DMS153 treated with DMSO at 0.1 percent for 48 hours (cell line): ENCODE data around the gene GATA2.

Source experiments
- DNase-seq: peaks from one replicate; lab custom pipeline; 2025; ENCODE audit not compliant: unreplicated experiment; lab: John Stamatoyannopoulos, UW

The GATA2 gene

GRCh38 chr3:128492671-128493569, at the start of gene GATA2:
Gene GATA2, minus strand, starts transcription at chr3:128493201. Its CDS starts 6,170 bp downstream, at chr3:128487031.
- no peak for DNase-seq

GRCh38 chr3:128541246-128541645, 48.2 kb upstream of the GATA2 start:
- DNase-seq: no peak

- DNase-seq: no peak
Observed at GRCh38 chr3:128539376-128539775, 46.4 kb upstream of the GATA2 start.

DNA sequence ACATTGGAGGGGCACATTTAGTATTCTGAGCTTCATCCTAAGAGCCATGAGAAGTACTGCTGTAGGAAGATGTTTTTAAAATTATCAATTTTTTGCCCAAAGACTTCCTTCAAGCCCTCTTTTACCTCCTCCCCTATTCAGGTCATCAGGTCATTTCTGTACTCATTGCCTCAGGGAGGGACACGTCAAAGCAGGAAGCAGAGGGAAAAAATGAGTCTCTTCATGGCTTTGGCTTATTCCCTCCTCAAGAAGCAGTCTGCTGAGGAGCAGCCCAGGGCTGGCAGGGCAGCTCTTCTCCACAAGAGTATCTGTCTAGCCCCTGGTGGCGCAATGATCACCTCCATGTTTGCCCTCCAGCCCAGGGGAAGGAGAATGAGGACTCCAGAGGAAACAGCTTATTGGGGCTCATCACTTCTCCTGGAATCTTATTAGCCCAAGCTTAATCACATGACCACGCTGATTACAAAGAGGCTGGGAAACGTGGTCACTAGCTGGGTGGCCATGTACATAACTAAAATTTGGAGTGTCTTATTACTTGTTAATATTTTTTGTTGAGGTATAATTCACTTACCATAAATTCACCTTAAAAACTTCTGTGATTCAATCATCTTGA, 44.2 kb upstream of the GATA2 start:
- DNase-seq: no peak

DNA sequence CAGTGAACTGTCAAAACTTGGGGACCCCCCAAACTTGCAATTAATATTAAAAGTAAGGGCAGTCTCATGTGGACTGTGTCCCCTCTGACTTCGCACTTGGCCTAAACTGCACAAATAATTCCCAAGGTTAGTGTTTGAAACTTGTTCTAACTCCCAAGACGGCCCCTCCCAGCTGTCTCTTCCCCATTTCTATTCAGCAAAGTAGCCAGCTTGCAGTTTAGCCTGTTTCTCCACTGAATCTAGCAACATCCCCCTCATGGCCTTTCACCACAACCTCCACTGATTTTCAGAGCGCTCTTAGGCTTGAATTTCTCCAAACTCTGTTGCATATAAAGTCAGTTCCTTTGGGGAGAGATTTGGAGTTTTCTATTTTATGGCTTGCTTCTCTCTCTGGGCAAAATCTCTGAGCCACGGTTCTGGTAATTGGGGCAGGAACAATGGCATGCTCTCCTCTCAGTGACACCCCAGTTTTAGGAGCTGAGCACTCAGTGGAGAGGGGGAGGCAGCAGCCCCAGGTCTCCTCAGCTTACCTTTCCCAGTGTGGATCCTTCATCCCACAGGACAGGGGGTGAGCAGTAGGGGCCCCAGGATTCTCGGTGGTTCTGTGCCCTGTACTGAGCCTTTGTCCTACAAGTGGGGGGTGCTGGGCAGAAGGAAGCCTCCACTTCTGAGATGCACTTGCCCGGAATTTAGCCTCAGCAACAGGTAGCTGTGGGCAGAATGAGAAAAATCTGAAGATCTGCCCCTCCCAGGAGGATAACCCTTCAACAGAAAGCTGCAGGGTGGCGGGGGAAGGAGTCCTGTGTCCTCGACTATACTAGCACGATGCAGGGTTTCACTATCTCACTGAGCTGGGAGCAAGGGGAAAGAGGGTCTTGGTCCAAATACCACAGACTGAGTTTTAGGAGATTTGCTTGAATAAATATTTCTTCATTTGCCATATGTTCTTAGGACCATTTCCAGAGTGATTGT, 39.3 kb upstream of the GATA2 start:
- DNase-seq: no peak

- no peak for DNase-seq
Observed at GRCh38 chr3:128524374-128525299, 31.6 kb upstream of the GATA2 start.

DNA sequence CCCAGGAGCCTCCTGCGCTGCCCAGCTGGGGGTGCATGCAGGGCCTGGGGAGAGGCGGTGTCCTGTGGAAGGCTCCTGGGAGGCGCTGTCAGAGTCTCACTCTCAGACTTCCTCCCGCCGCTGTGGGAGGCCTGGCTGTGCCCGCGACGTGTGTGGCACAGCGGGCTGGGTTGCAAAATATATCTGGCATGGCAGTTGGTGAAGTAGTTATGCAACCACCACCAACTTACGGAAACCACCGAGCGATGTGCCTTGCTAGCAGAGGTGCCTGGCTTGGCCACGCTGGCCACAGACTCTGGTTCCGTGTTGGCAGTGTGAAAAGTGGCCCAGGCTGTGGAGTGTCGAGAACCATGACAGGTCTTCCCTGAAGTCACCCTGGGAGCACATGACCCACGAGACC, 30.6 kb upstream of the GATA2 start:
- no peak for DNase-seq

- no peak for DNase-seq
Observed at GRCh38 chr3:128521715-128522114, 28.7 kb upstream of the GATA2 start.

- DNase-seq: no peak
Observed at GRCh38 chr3:128518587-128519490, 25.8 kb upstream of the GATA2 start.

DNA sequence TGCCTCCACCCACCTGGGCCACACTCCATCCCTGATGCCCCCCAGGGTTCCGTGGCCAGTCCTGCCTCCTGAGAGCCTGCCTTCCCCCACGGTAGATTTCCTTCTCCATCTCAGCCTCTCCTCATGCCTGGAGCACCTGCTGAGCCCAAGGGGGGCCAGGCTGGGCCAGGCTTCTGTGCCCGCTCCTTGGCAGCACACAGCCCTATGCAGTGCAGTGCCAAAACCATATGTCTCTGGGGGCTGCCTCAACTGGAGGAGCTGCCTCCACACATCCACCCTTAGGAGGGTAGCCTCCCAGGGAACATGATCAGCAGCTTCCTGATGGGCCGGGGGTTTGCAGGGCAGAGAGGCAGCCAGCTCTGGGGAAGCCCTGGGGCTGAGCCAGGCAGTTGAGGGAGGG, 24.6 kb upstream of the GATA2 start:
- no peak for DNase-seq

DNA sequence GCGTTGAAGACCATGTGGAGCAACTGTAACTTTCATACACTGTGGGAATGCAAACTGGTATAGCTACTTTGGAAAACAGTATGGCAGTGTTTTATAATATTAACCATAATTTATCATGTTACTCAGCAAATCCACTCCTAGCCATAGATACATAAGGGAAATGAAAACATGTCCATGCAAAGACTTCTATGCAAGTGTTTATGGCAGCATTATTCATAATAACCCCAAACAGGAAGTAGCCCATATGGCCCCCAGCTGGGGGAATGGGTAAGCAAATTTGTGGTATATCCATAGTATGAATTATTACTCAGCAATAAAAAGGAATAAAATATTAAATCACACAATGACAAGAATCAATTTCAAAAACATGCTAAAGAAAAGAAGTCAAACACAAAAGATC, 23.0 kb upstream of the GATA2 start:
- no peak for DNase-seq

DNA sequence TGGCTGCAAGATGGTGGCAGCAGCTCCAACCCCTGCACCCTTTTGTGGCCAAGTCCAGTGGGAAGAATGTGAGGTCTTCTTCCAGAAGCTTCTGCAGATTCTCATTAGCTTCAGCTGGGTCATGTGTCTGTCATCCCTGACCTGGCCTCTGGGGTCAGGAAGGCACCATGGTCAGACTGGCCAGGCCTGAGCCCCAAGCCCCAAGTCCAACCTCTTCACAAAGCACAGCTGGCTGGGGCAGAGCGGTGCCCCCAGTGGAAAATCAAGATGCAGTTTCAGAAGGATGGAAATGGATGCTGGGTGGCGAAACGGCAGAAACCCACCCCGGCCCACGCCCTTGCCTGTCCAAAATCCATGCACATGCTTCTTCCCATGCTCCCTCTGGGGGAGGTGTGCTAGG, 15.9 kb upstream of the GATA2 start:
- no peak for DNase-seq

GRCh38 chr3:128506754-128507153, 13.8 kb upstream of the GATA2 start:
- DNase-seq: no peak

DNA sequence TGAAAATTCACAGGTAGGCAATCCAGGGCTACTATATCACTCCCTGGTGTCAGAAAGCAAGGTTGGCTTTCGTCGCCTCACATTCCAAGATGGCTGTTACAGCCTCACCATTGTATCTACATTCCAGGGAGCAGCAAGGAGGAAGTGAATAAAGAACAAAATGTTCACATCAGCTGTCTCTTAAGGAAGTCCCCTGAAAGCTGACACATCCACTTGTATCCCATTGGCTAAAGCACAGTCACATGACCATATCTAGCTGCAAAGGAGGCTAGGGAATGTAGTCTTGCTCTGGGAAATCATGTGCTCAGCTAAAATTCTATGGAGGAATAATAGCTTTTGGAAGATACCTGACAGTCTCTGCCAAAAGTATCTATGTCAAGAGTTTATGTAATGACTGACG, 12.8 kb upstream of the GATA2 start:
- DNase-seq: no peak

- DNase-seq: no peak
Observed at GRCh38 chr3:128504963-128505730, 12.1 kb upstream of the GATA2 start.

GRCh38 chr3:128504533-128504915, 11.5 kb upstream of the GATA2 start:
- no peak for DNase-seq

DNA sequence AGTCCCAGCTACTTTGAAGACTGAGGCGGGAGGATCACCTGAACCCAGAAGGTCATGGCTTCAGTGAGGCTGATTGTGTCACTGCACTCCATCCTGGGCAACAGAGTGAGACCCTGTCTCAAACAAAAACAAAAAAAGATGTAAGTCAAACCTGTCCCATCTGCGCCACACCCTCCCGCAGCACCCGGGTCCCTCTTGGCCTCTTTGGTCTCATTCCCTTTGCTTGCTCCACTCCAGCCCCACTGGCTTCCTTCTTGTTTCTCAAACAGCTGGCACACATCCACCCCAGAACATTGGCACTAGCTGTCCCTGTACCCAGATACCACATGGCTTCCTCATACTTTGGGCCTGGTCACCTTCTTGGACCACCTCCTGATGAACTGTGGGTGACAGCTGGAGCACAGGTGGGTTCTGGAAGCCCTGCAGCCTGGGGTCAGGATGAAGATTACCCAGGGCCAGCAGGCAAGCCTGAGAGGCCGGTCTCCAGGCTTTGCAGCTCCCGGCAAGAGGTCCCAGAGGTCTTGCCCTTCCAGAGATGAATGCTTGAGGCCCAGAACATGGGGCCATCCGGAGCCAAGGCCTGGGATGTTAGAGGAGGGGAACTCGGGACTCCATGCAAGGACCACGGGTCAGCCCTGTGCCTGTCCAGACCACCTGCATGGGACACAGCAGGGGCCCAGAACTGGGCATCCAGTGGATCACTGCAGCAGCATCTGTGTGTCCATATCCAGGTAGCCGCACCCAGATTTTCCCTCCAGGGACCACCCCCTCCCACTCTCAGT, 10.9 kb upstream of the GATA2 start:
- DNase-seq: no peak

DNA sequence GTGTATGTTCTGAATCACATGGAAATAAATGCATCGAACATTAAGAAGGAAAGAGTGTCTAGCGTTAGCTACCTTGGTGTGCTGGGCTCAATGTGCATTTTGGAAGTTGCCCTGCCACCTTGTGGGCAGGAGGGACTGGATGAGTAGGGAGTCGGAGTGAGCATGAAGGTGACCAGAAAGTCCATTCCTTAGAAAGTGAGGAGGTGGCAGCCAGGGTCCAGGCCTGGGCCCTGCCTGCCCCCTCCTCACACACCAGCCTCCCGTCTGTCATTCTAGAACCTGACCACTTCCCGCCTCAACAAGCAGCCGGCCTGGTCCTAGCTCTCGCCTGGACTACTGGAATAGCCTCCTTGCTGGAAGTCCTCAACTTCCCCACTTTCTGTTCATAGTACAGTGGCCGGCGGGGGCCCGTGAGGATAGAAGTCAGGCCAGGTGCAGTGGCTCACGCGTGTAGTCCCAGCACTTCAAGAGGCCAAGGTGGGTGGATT, 10.2 kb upstream of the GATA2 start:
- DNase-seq: no peak
